Measurements from ENCODE around the gene CNMD. TPM values are rescaled to one million over a fixed set of nuclear protein-coding genes. Genes with fewer than 3 reads are reported as not detected.

The CNMD gene
- total RNA-seq, 1 experiment from 2014 or later, result not detected

DNA sequence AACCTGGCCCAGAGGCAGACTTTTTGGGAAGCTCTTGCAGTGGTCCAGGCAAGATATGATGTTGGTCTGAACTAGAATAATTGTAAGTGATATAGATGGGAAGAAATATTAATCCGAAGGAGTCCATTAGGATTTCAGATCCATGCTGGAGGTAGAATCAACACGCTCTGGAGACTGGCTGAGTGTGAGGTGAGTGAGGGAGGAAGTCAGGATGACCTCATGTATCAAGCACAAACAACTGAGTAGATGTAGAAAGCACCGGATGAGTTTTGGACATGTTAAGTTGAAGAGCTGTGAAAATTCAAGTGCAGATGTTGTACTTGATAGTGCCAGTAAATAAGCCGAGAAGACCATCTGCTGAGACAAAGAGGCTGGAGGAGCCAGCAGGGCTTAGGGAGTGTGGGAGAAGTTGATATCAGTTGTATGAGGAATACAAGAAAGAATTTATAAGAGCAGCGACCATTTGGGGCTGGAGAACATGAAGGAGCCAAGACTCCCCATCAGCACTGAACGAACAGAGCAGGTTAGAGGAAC lies 5.3 kb upstream of the CNMD start:
- CTCF ChIA-PET, result interaction anchor here (0.6 to 1.4 kb wide), 4 partner anchors 23 to 835 kb away, joined by 3 read pairs; no protein-coding TSS in a partner anchor
- intact Hi-C loops (cut with micrococcal nuclease; ENCODE audit: unreplicated experiment), result loop anchor here (1.0 kb wide), 1 partner anchor 64 kb away; no protein-coding TSS in a partner anchor
- no peak for DNase-seq
- Mint-ChIP-seq H3K27ac (ENCODE audit: unreplicated experiment) (no peak overlapping the region), H3K27me3 (ENCODE audit: unreplicated experiment) (peaks cover 94% of the 10 kb centered on the region), H3K9me3 (ENCODE audit: low read depth, unreplicated experiment) (no peaks in the 10 kb centered on the region), H3K4me3 (ENCODE audit: low read depth, unreplicated experiment) (no peak overlapping the region), H3K4me1 (ENCODE audit: low read depth, unreplicated experiment) (no peaks in the 10 kb centered on the region), H3K36me3 (ENCODE audit: insufficient read depth, unreplicated experiment) (no peaks in the 10 kb centered on the region)
- no peak for TF ChIP-seq CTCF (IDR thresholded peaks at IDR 0.05; ENCODE audit: unreplicated experiment)
- BruUV-seq (replicated peaks), result no TSS peak

DNA sequence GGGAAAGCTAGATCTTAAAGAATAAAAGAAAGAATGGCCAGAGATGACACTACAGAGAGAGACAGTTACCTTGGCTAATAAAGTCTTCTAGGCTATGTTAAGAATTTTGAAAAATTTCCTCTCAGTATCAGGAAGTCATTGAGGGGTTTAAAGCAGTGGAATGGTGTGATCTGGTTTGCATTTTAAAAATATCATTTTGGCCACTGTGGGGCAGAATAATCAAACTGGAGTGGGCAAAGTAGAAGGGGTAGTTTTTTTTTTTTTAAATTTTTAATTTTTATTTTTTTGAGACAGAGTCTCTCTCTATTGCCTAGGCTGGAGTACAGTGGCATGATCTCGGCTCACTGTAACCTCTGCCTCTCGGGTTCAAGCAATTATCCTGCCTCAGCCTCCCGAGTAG lies 4.4 kb upstream of the CNMD start:
- intact Hi-C loops (cut with micrococcal nuclease; ENCODE audit: unreplicated experiment), result loop anchor here (1.0 kb wide), 1 partner anchor 65 kb away; no protein-coding TSS in a partner anchor
- TF ChIP-seq CTCF (IDR thresholded peaks at IDR 0.05; ENCODE audit: unreplicated experiment), result no peak
- H3K27me3 Mint-ChIP-seq (ENCODE audit: unreplicated experiment), result peaks cover 93% of the 10 kb centered on the region
- H3K4me1 Mint-ChIP-seq (ENCODE audit: low read depth, unreplicated experiment), result no peaks in the 10 kb centered on the region
- no peak overlapping the region for H3K4me3 Mint-ChIP-seq (ENCODE audit: low read depth, unreplicated experiment)
- H3K36me3 Mint-ChIP-seq (ENCODE audit: insufficient read depth, unreplicated experiment), result no peaks in the 10 kb centered on the region
- no peaks in the 10 kb centered on the region for H3K9me3 Mint-ChIP-seq (ENCODE audit: low read depth, unreplicated experiment)
- H3K27ac Mint-ChIP-seq (ENCODE audit: unreplicated experiment), result no peak overlapping the region
- CTCF ChIA-PET, result interaction anchor here (1.4 kb wide), 1 partner anchor 224 kb away, joined by 3 read pairs; no protein-coding TSS in a partner anchor
- DNase-seq, result no peak
- BruUV-seq (replicated peaks), result no TSS peak

DNA sequence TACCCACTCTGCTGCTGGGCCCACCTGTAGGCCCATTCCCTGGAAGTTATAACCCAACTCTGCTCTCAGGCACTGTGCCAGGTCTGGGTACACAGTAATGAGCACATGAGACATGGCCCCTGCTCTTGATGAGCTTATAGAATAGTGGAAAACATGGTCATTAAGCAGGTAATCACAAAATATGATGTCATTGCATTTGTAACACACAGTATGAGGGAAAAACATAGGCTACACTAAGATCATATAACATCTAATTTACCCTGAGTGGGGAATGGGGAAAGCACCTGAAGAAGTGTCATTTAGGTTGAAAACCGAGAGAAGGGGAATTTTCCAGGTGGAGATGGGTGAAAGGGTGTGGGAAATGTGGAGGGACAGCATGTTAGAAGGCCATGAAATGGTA lies 3.9 kb upstream of the CNMD start:
- intact Hi-C loops (cut with micrococcal nuclease; ENCODE audit: unreplicated experiment), result no loop called here
- CTCF ChIA-PET, result interaction anchor here (1.4 kb wide), 1 partner anchor 225 kb away, joined by 3 read pairs; no protein-coding TSS in a partner anchor
- H3K4me1 Mint-ChIP-seq (ENCODE audit: low read depth, unreplicated experiment), result no peaks in the 10 kb centered on the region
- DNase-seq, result no peak
- H3K9me3 Mint-ChIP-seq (ENCODE audit: low read depth, unreplicated experiment), result no peaks in the 10 kb centered on the region
- no TSS peak for BruUV-seq (replicated peaks)
- H3K36me3 Mint-ChIP-seq (ENCODE audit: insufficient read depth, unreplicated experiment), result no peaks in the 10 kb centered on the region
- peaks cover 92% of the 10 kb centered on the region for H3K27me3 Mint-ChIP-seq (ENCODE audit: unreplicated experiment)
- H3K4me3 Mint-ChIP-seq (ENCODE audit: low read depth, unreplicated experiment), result no peak overlapping the region
- no peak for TF ChIP-seq CTCF (IDR thresholded peaks at IDR 0.05; ENCODE audit: unreplicated experiment)
- no peak overlapping the region for H3K27ac Mint-ChIP-seq (ENCODE audit: unreplicated experiment)

GRCh38 chr13:52738719-52739467 lies 727 bp downstream of the CNMD start:
- CTCF ChIA-PET, result no interaction called here
- H3K36me3 Mint-ChIP-seq (ENCODE audit: insufficient read depth, unreplicated experiment), result no peaks in the 10 kb centered on the region
- TF ChIP-seq CTCF (IDR thresholded peaks at IDR 0.05; ENCODE audit: unreplicated experiment), result no peak
- H3K27me3 Mint-ChIP-seq (ENCODE audit: unreplicated experiment), result peaks cover 65% of the 10 kb centered on the region
- no TSS peak for BruUV-seq (replicated peaks)
- H3K4me3 Mint-ChIP-seq (ENCODE audit: low read depth, unreplicated experiment), result no peak overlapping the region
- no peaks in the 10 kb centered on the region for H3K4me1 Mint-ChIP-seq (ENCODE audit: low read depth, unreplicated experiment)
- intact Hi-C loops (cut with micrococcal nuclease; ENCODE audit: unreplicated experiment), result no loop called here
- no peaks in the 10 kb centered on the region for H3K9me3 Mint-ChIP-seq (ENCODE audit: low read depth, unreplicated experiment)
- DNase-seq, result no peak
- H3K27ac Mint-ChIP-seq (ENCODE audit: unreplicated experiment), result no peak overlapping the region

All from Calu3 (cell line).